ENCODE data around the gene AFF3.

- no peak for TF ChIP-seq HDGF (IDR thresholded peaks at IDR 0.05; ENCODE audit: borderline replicate concordance)
- no peak for TF ChIP-seq FOXM1 (IDR thresholded peaks at IDR 0.05; ENCODE audit: borderline replicate concordance)
- TF ChIP-seq TARDBP (IDR thresholded peaks at IDR 0.05): no peak
- no peak for TF ChIP-seq FOXA1 (IDR thresholded peaks at IDR 0.05)
- TF ChIP-seq SP1 (IDR thresholded peaks at IDR 0.05): no peak
- TF ChIP-seq FOXK2 (IDR thresholded peaks at IDR 0.05): no peak
- no peak for TF ChIP-seq SUZ12 (IDR thresholded peaks at IDR 0.05)
- no peak for TF ChIP-seq L3MBTL2 (conservative IDR thresholded peaks at IDR 0.05)
- no peak for TF ChIP-seq BHLHE40 (IDR thresholded peaks at IDR 0.05; ENCODE audit: borderline replicate concordance)
- no peak for TF ChIP-seq ELF4 (IDR thresholded peaks at IDR 0.05)
- TF ChIP-seq PKNOX1 (IDR thresholded peaks at IDR 0.05): no peak
- no peak for TF ChIP-seq LEF1 (IDR thresholded peaks at IDR 0.05; ENCODE audit: borderline replicate concordance)
- TF ChIP-seq ZNF384 (IDR thresholded peaks at IDR 0.05): no peak
- no peak for TF ChIP-seq CTBP1 (IDR thresholded peaks at IDR 0.05; ENCODE audit: borderline replicate concordance)
These were observed 461.4 kb downstream of the AFF3 start for GRCh38 chr2:99680946-99681345.

Measured in HEK293T (cell line).